Lung (tissue), 16 donors: ENCODE data around the gene CAPN11. TPM values are rescaled to one million over a fixed set of nuclear protein-coding genes. Genes with fewer than 3 reads are reported as not detected.
A peak's percentile ranks its signal among the peaks of the same experiment; 100 is the strongest.

Experiments used
- ATAC-seq: fragments of 200-7000 bp; cut with Tn5 transposase; one replicate; pipeline ENCODE4 v1.9.1; 2020; ENCODE audit warnings: moderate number of reproducible peaks; ENCODE audit not compliant: insufficient read depth, low FRiP score
- DNase-seq, 3 donors: peaks; one replicate each; pipeline ENCODE4 v3.0.0-alpha.2; 2013 to 2017
- H3K27ac ChIP-seq, 2 donors: one replicate each; pipeline ENCODE4 v1.5.1; 2013; ENCODE audit warnings: mild to moderate bottlenecking in 2 of 2, moderate library complexity in 2 of 2, control low read depth in 1 of 2, inconsistent platforms in 1 of 2, low read depth in 1 of 2, low read length in 1 of 2
- H3K27me3 ChIP-seq, 3 donors: one replicate each; pipeline ENCODE4 v1.5.1; 2013; ENCODE audit warnings: low read length in 2 of 3; ENCODE audit not compliant: control insufficient read depth in 3 of 3, insufficient read depth in 3 of 3
- H3K36me3 ChIP-seq, 4 donors: one replicate each; pipeline ENCODE4 v1.5.1; 2013; ENCODE audit warnings: low read length in 4 of 4, mild to moderate bottlenecking in 1 of 4, moderate library complexity in 1 of 4; ENCODE audit not compliant: control insufficient read depth in 4 of 4, insufficient read depth in 4 of 4
- H3K4me1 ChIP-seq, 5 donors: one replicate each; pipeline ENCODE4 v1.5.1; 2013; ENCODE audit warnings: low read length in 5 of 5, mild to moderate bottlenecking in 2 of 5, moderate library complexity in 1 of 5; ENCODE audit not compliant: control insufficient read depth in 5 of 5, insufficient read depth in 5 of 5
- H3K4me3 ChIP-seq: one replicate; pipeline ENCODE4 v1.5.1; 2013; ENCODE audit warnings: mild to moderate bottlenecking, control low read depth, moderate library complexity
- H3K9ac ChIP-seq, 2 donors: one replicate each; pipeline ENCODE4 v1.5.1; 2013; ENCODE audit warnings: low read length in 2 of 2, control low read depth in 1 of 2; ENCODE audit not compliant: insufficient read depth in 1 of 2
- H3K9me3 ChIP-seq, 4 donors: one replicate each; pipeline ENCODE4 v1.5.1; 2013; ENCODE audit warnings: low read length in 3 of 4, mild to moderate bottlenecking in 1 of 4, moderate library complexity in 1 of 4; ENCODE audit not compliant: control insufficient read depth in 4 of 4, insufficient read depth in 3 of 4
- CTCF ChIP-seq: IDR thresholded peaks from 2 replicates; pipeline ENCODE4 v1.5.1; 2012; ENCODE audit warnings: mild to moderate bottlenecking; ENCODE audit errors: control extremely low read depth, extremely low read depth
- WGBS, 2 donors: extraction: QIAGEN DNeasy Blood & Tissue Kit; methylation state at CpG; one replicate each; pipeline ENCODE4 v1.1.7; 2013; 5-methylcytosine and 5-hydroxymethylcytosine counted together
- long read RNA-seq, 5 donors: transcript quantifications; one replicate each; lab custom pipeline, GENCODE V29; 2026
- polyA plus RNA-seq, 2 donors: library from polyadenylated mRNA; stranded (reverse); fragments of 200-250 nt; gene quantifications; one replicate each; pipeline ENCODE4 v1.2.1, GENCODE V29; 2013
- total RNA-seq, 2 donors: library from RNA; depleted of rRNA in 1 of 2; stranded (reverse); fragments of >200 nt in 1 of 2; gene quantifications; one replicate each; pipeline ENCODE4 v1.2.1, GENCODE V29; 2014 to 2021
- donor health status: control.
- donor health status: control.
- donor health status: Bipolar disorder and iron deficiency.
- donor health status: healthy.
- donor health status: DM: yes; HTN: yes; CAD: no.

Gene CAPN11
- total RNA-seq (under 1 TPM in 1 of 2 donors, not detected in 1; 0.15 TPM), polyA plus RNA-seq (under 1 TPM; 0.07 to 0.30 TPM)
- long read RNA-seq, donor 1: 0 reads
- long read RNA-seq, donor 2: 0 reads
- long read RNA-seq, donor 3: 0 reads
- long read RNA-seq, donor 4: 0 reads
- long read RNA-seq, donor 5: 0 reads

- Histone ChIP-seq H3K27me3 (no peaks in the 10 kb centered on the region), H3K9ac (no peak within 1 kb of the TSS), H3K27ac (no peak within 1 kb of the TSS), H3K9me3 (no peaks in the 10 kb centered on the region), H3K4me3 (no peak within 1 kb of the TSS), H3K4me1 (no peaks in the 10 kb centered on the region), H3K36me3 (peaks cover 0 to 2% (median 0%) of the 10 kb centered on the region in 4 donors)
- no peak for ATAC-seq
- no peak for DNase-seq
- 75 to 93% methylated on average over 5 of the region's 5 CpGs for WGBS, 2 donors
- no peak for TF ChIP-seq CTCF
Measured at GRCh38 chr6:44158770-44159228, at the start of gene CAPN11. Gene CAPN11, plus strand, starts transcription at chr6:44158820. Its CDS starts 29 bp downstream, at chr6:44158849.

- no peak overlapping the region for H3K4me3 ChIP-seq
- peaks cover 0 to 2% (median 0%) of the 10 kb centered on the region in 4 donors for H3K9me3 ChIP-seq
- no peaks in the 10 kb centered on the region for H3K27me3 ChIP-seq
- DNase-seq (no peak), ATAC-seq (no peak)
- peaks cover 14 to 36% (median 21%) of the 10 kb centered on the region in 4 donors for H3K36me3 ChIP-seq
- no peak overlapping the region for H3K9ac ChIP-seq
- H3K27ac ChIP-seq: no peak overlapping the region
- TF ChIP-seq CTCF: no peak
- peaks cover 0 to 18% (median 9%) of the 10 kb centered on the region in 5 donors for H3K4me1 ChIP-seq
- 85 to 94% methylated on average over 10 of the region's 10 CpGs for WGBS, 2 donors
Measured at GRCh38 chr6:44109212-44109611, 49.4 kb upstream of the CAPN11 start.

- DNase-seq: no peak
- ATAC-seq: no peak
- no peak overlapping the region for H3K9ac ChIP-seq
- H3K4me1 ChIP-seq: peaks cover 0 to 14% (median 9%) of the 10 kb centered on the region in 5 donors
- H3K4me3 ChIP-seq: no peak overlapping the region
- peaks cover 0 to 2% (median 0%) of the 10 kb centered on the region in 4 donors for H3K9me3 ChIP-seq
- no peaks in the 10 kb centered on the region for H3K27me3 ChIP-seq
- peaks cover 14 to 36% (median 18%) of the 10 kb centered on the region in 4 donors for H3K36me3 ChIP-seq
- H3K27ac ChIP-seq: peak overlapping the region; percentile 12 to 26
- WGBS, 2 donors: 79 to 86% methylated on average over 6 of the region's 6 CpGs
- TF ChIP-seq CTCF: no peak
Measured at GRCh38 chr6:44110005-44110676, 48.5 kb upstream of the CAPN11 start.
